Heart left ventricle (tissue), 13 donors: ENCODE measurements around the gene SH3TC1.

Source experiments
- CTCF ChIP-seq, 12 donors: fragments of 200-600 bp; sonication (generic) in 4 of 12; IDR thresholded peaks; one replicate each; pipeline versions ENCODE4 v1.5.0 to v1.8.0; 2018 to 2022; ENCODE audit warnings: antibody characterized with exemption in 12 of 12, mild to moderate bottlenecking in 5 of 12
- POLR2A ChIP-seq, 2 donors: fragments of 450-650 bp; IDR thresholded peaks; one replicate each; pipeline ENCODE4 v1.6.1; 2017; ENCODE audit warnings: antibody characterized with exemption in 2 of 2, mild to moderate bottlenecking in 2 of 2, moderate library complexity in 2 of 2
- donor health status: ischemic (EF 13 %, LVEDD 7.1; RV severe dilation, severe dysfunction).
- donor health status: DM: no; HTN: yes; CAD: no.
- donor health status: DM: no; HTN: no; CAD: no.
- donor health status: ischemic (EF 25% LVEDD 6.9; RV normal size, moderate dysfunction).
- donor health status: ischemic (EF 25% LVEDD 5.7; RV mildly dilated, moderate dysfunction).
- donor health status: ischemic (EF 35%, LVEDD 5.7; RV mildly dilated, moderate dysfunction).
- donor health status: nonischemic (EF 11% LVEDD 7.7; RV severe dilation, severe dysfunction).
- donor health status: DM: yes; HTN: yes; CAD: no.
- donor health status: PGD.
- donor health status: ischemic (EF 29% LVEDD 5.4; RV normal size, mild dysfunction).
- donor health status: nonischemic (EF 23%, LVEDD 6.1; RV moderate dilation, normal function).

GRCh38 chr4:8230891-8231290 is 31.8 kb downstream of the SH3TC1 start:
- TF ChIP-seq CTCF (IDR thresholded peaks at IDR 0.05) (no peak), POLR2A (IDR thresholded peaks at IDR 0.05) (no peak)
